Kasumi-1 (cell line): ENCODE results near the gene CMIP.
A peak's percentile ranks its signal among the peaks of the same experiment; 100 is the strongest.

Experiments used
- DNase-seq, 2 experiments: peaks; one replicate each; lab custom pipeline; 2025; lab: John Stamatoyannopoulos, UW

CMIP gene

GRCh38 chr16:81480606-81481206, 36.1 kb downstream of the CMIP start:
- DNase-seq = no peak

- peak; percentile 98 to 99 for DNase-seq
Measured at GRCh38 chr16:81481207-81481821, 36.7 kb downstream of the CMIP start.

GRCh38 chr16:81482329-81483063, 37.9 kb downstream of the CMIP start:
- no peak for DNase-seq

GRCh38 chr16:81483064-81483969, 38.7 kb downstream of the CMIP start:
- no peak for DNase-seq

GRCh38 chr16:81483970-81484595, 39.5 kb downstream of the CMIP start:
- no peak for DNase-seq

- DNase-seq = no peak
Measured at GRCh38 chr16:81484908-81485624, 40.5 kb downstream of the CMIP start.

- DNase-seq = no peak
Measured at GRCh38 chr16:81485824-81486539, 41.4 kb downstream of the CMIP start.

GRCh38 chr16:81486540-81487061, 42.0 kb downstream of the CMIP start:
- DNase-seq = no peak

GRCh38 chr16:81487301-81487720, 42.7 kb downstream of the CMIP start:
- DNase-seq = peak; percentile 23 to 34

GRCh38 chr16:81488687-81489411, 44.2 kb downstream of the CMIP start:
- DNase-seq = no peak

- no peak for DNase-seq
Measured at GRCh38 chr16:81489547-81490267, 45.1 kb downstream of the CMIP start.

- no peak for DNase-seq
Measured at GRCh38 chr16:81491541-81492188, 47.1 kb downstream of the CMIP start.

- no peak for DNase-seq
Measured at GRCh38 chr16:81492311-81492761, 47.7 kb downstream of the CMIP start.

- DNase-seq = no peak
Measured at GRCh38 chr16:81492965-81493754, 48.6 kb downstream of the CMIP start.

- peak in 1 of 2 experiments; percentile 25 for DNase-seq
Measured at GRCh38 chr16:81493755-81494433, 49.3 kb downstream of the CMIP start.

GRCh38 chr16:81494434-81494806, 49.8 kb downstream of the CMIP start:
- DNase-seq = no peak

GRCh38 chr16:81494888-81495287, 50.3 kb downstream of the CMIP start:
- DNase-seq = no peak
